Suprapubic skin (tissue), 3 donors: Measurements from ENCODE around the gene PISD.

Experiments
- CTCF ChIP-seq, 2 donors: fragments of 200-600 bp in 1 of 2; fragments of 450-650 bp in 1 of 2; sonication (generic) in 1 of 2; IDR thresholded peaks; one replicate each; pipeline ENCODE4 v1.5.1; 2016 to 2019; ENCODE audit warnings: antibody characterized with exemption in 2 of 2, mild to moderate bottlenecking in 1 of 2, moderate library complexity in 1 of 2
- EP300 ChIP-seq: sonication (generic); formaldehyde crosslinking; IDR thresholded peaks from one replicate; pipeline ENCODE4 v1.6.1; 2017; ENCODE audit warnings: antibody characterized with exemption

GRCh38 chr22:31639436-31640039 lies 22.5 kb downstream of the PISD start:
- no peak for TF ChIP-seq CTCF (IDR thresholded peaks at IDR 0.05)
- no peak for TF ChIP-seq EP300
